CD4-positive, alpha-beta T cell treated with Interleukin-10 for 1 hour (primary cell): ENCODE data around the gene TNFRSF13B.
"Not testable (repeated sequence)": the region's sequence is repeated elsewhere in the genome, so short reads cannot be mapped to it uniquely, and the experiment has no call there.

Source experiments
- DNase-seq: peaks from one replicate; pipeline ENCODE4 v3.0.0-alpha.2; 2020

The TNFRSF13B gene

GRCh38 chr17:16906680-16907079 is 65.2 kb downstream of the TNFRSF13B start:
- no peak for DNase-seq

GRCh38 chr17:16905593-16906191 is 66.2 kb downstream of the TNFRSF13B start:
- DNase-seq = no peak

- not testable (repeated sequence) for DNase-seq
Measured at GRCh38 chr17:16903070-16903469, 68.8 kb downstream of the TNFRSF13B start.

- no peak for DNase-seq
Measured at GRCh38 chr17:16900288-16900882, 71.5 kb downstream of the TNFRSF13B start.

GRCh38 chr17:16897211-16897896 is 74.6 kb downstream of the TNFRSF13B start:
- not testable (repeated sequence) for DNase-seq

- not testable (repeated sequence) for DNase-seq
Measured at GRCh38 chr17:16896235-16896634, 75.7 kb downstream of the TNFRSF13B start.

GRCh38 chr17:16893527-16893926 is 78.4 kb downstream of the TNFRSF13B start:
- DNase-seq = not testable (repeated sequence)

GRCh38 chr17:16892876-16893454 is 79.0 kb downstream of the TNFRSF13B start:
- DNase-seq = not testable (repeated sequence)

GRCh38 chr17:16889088-16889465 is 82.8 kb downstream of the TNFRSF13B start:
- no peak for DNase-seq
